Chondrocyte (in vitro differentiated cells): ENCODE data around the gene SARNP. TPM values are rescaled to one million over a fixed set of nuclear protein-coding genes. Genes with fewer than 3 reads are reported as not detected.

Experiments
- DNase-seq: peaks from one replicate; pipeline ENCODE4 v3.0.0; 2021; ENCODE audit warnings: mixed read lengths, low spot score
- H3K27ac Mint-ChIP-seq: one replicate; pipeline ENCODE4 v1.8.0; 2021; ENCODE audit warnings: mild to moderate bottlenecking, moderate library complexity, mixed read lengths; ENCODE audit not compliant: unreplicated experiment
- H3K27me3 Mint-ChIP-seq: 2 replicates; pipeline ENCODE4 v1.8.0; 2021; ENCODE audit warnings: low read depth, mixed read lengths
- H3K36me3 Mint-ChIP-seq: 2 replicates; pipeline ENCODE4 v1.8.0; 2021; ENCODE audit warnings: low read depth, mixed read lengths
- H3K4me1 Mint-ChIP-seq: 2 replicates; pipeline ENCODE4 v1.8.0; 2021; ENCODE audit warnings: low read depth, mild to moderate bottlenecking, mixed read lengths
- H3K4me3 Mint-ChIP-seq: one replicate; pipeline ENCODE4 v1.8.0; 2021; ENCODE audit warnings: mild to moderate bottlenecking, moderate library complexity, mixed read lengths; ENCODE audit not compliant: unreplicated experiment
- H3K9me3 Mint-ChIP-seq: 2 replicates; pipeline ENCODE4 v1.8.0; 2021; ENCODE audit warnings: low read depth, mixed read lengths
- CTCF ChIP-seq: fragments of 200-600 bp; sonication (generic); IDR thresholded peaks from 2 replicates; pipeline ENCODE4 v1.5.0; 2021; ENCODE audit warnings: antibody characterized with exemption, mild to moderate bottlenecking, moderate library complexity
- total RNA-seq: library from RNA; stranded (reverse); gene quantifications from 3 replicates; pipeline ENCODE4 v1.2.1, GENCODE V29; 2021

SARNP gene
- total RNA-seq, 1 donor from 2014 or later: 54.0 TPM

- Mint-ChIP-seq H3K4me3 (peak overlapping the region; percentile 33), H3K4me1 (peaks cover 67% of the 10 kb centered on the region), H3K27ac (peak overlapping the region; percentile 45), H3K27me3 (no peaks in the 10 kb centered on the region), H3K9me3 (no peaks in the 10 kb centered on the region), H3K36me3 (no peaks in the 10 kb centered on the region)
- TF ChIP-seq CTCF: no peak
- no peak for DNase-seq
Observed at GRCh38 chr12:55827806-55828205, 10.3 kb upstream of the SARNP start.

GRCh38 chr12:55824726-55825125 is 7.2 kb upstream of the SARNP start:
- Mint-ChIP-seq H3K36me3 (peaks cover 7% of the 10 kb centered on the region), H3K9me3 (no peaks in the 10 kb centered on the region), H3K4me3 (no peak overlapping the region), H3K27ac (peak overlapping the region; percentile 4), H3K27me3 (no peaks in the 10 kb centered on the region), H3K4me1 (peaks cover 46% of the 10 kb centered on the region)
- TF ChIP-seq CTCF: no peak
- no peak for DNase-seq

GRCh38 chr12:55823419-55823818 is 5.9 kb upstream of the SARNP start:
- H3K9me3 Mint-ChIP-seq: no peaks in the 10 kb centered on the region
- H3K27ac Mint-ChIP-seq: no peak overlapping the region
- no peak overlapping the region for H3K4me3 Mint-ChIP-seq
- H3K27me3 Mint-ChIP-seq: no peaks in the 10 kb centered on the region
- peaks cover 7% of the 10 kb centered on the region for H3K36me3 Mint-ChIP-seq
- no peak for TF ChIP-seq CTCF
- H3K4me1 Mint-ChIP-seq: peaks cover 52% of the 10 kb centered on the region
- no peak for DNase-seq

- Mint-ChIP-seq H3K36me3 (peaks cover 7% of the 10 kb centered on the region), H3K27ac (no peak overlapping the region), H3K27me3 (no peaks in the 10 kb centered on the region), H3K4me3 (no peak overlapping the region), H3K4me1 (peaks cover 41% of the 10 kb centered on the region), H3K9me3 (no peaks in the 10 kb centered on the region)
- TF ChIP-seq CTCF: peak; percentile 70
- peak; percentile 40 for DNase-seq
Observed at GRCh38 chr12:55822228-55822627, 4.7 kb upstream of the SARNP start.

- DNase-seq: no peak
- TF ChIP-seq CTCF: peak; percentile 65
- Mint-ChIP-seq H3K4me1 (peaks cover 33% of the 10 kb centered on the region), H3K27ac (no peak overlapping the region), H3K27me3 (no peaks in the 10 kb centered on the region), H3K9me3 (no peaks in the 10 kb centered on the region), H3K36me3 (peaks cover 7% of the 10 kb centered on the region), H3K4me3 (no peak overlapping the region)
Observed at GRCh38 chr12:55820679-55821078, 3.2 kb upstream of the SARNP start.
